ENCODE data around the gene VWA2. TPM values are rescaled to one million over a fixed set of nuclear protein-coding genes. Genes with fewer than 3 reads are reported as not detected.

VWA2 gene
- polyA plus RNA-seq, 2 of the 4 experiments (the other 2 are of a cell fraction) = not detected

- no peak for TF ChIP-seq CTCF (IDR thresholded peaks at IDR 0.05)
- TF ChIP-seq, protein P1, sequence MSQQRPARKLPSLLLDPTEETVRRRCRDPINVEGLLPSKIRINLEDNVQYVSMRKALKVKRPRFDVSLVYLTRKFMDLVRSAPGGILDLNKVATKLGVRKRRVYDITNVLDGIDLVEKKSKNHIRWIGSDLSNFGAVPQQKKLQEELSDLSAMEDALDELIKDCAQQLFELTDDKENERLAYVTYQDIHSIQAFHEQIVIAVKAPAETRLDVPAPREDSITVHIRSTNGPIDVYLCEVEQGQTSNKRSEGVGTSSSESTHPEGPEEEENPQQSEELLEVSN (IDR thresholded peaks at IDR 0.05; ENCODE audit: borderline replicate concordance, low read depth) = no peak
- no peak for TF ChIP-seq RCOR1 (IDR thresholded peaks at IDR 0.05; ENCODE audit: low read depth, low read length)
These were observed 20.8 kb downstream of the VWA2 start (continued) for GRCh38 chr10:114259824-114260223.

GRCh38 chr10:114260366-114260765 is 21.3 kb downstream of the VWA2 start:
- no peak overlapping the region for H3K27ac ChIP-seq
- H3K4me2 ChIP-seq = no peak overlapping the region
- DNase-seq (ENCODE audit: low read depth in 1 of 2, low spot score in 1 of 2) (no peak), FAIRE-seq (no peak), ATAC-seq (no peak)
- ChIA-PET CTCF (interaction anchor here (0.8 to 1.8 kb wide), 2 partner anchors 10 to 15 kb away, joined by 3 to 4 read pairs; no protein-coding TSS in a partner anchor), POLR2A (no interaction called here)
- H3K4me3 ChIP-seq = no peak overlapping the region
- H3K9me3 ChIP-seq = no peaks in the 10 kb centered on the region
- 80% methylated on average over 5 of the region's 5 CpGs for WGBS (ENCODE audit: missing lambda C conversion rate)
- no peak for TF ChIP-seq EP300 (IDR thresholded peaks at IDR 0.05)
- no peak for TF ChIP-seq HOXB5 (CRISPR knock-in tag; IDR thresholded peaks at IDR 0.05)
- no peak for TF ChIP-seq PBX3 (IDR thresholded peaks at IDR 0.05)
- TF ChIP-seq ZSCAN20 (CRISPR knock-in tag; IDR thresholded peaks at IDR 0.05) = no peak
- no peak for TF ChIP-seq ZNF302 (CRISPR knock-in tag; IDR thresholded peaks at IDR 0.05)
- TF ChIP-seq RNF2 (IDR thresholded peaks at IDR 0.05; ENCODE audit: borderline replicate concordance, low read depth) = no peak
- TF ChIP-seq RARB (CRISPR knock-in tag; IDR thresholded peaks at IDR 0.05) = no peak
- no peak for TF ChIP-seq ZFP36 (IDR thresholded peaks at IDR 0.05; ENCODE audit: borderline replicate concordance, partially characterized antibody)
- TF ChIP-seq CHD2 (IDR thresholded peaks at IDR 0.05; ENCODE audit: low read length, partially characterized antibody) = no peak
- TF ChIP-seq HES2 (IDR thresholded peaks at IDR 0.05) = no peak
- TF ChIP-seq EHMT2 (IDR thresholded peaks at IDR 0.05; ENCODE audit: low read depth) = no peak
- TF ChIP-seq KDM1A (IDR thresholded peaks at IDR 0.05; ENCODE audit: low read depth) = no peak
- no peak for TF ChIP-seq FOSL2 (IDR thresholded peaks at IDR 0.05)
- TF ChIP-seq FOSL2 (CRISPR knock-in tag; IDR thresholded peaks at IDR 0.05) = no peak
- no peak for TF ChIP-seq SREBF2 (IDR thresholded peaks at IDR 0.05)
- no peak for TF ChIP-seq POLR2AphosphoS2 (conservative IDR thresholded peaks at IDR 0.05; ENCODE audit: low read length)
- no peak for TF ChIP-seq BHLHE40 (IDR thresholded peaks at IDR 0.05; ENCODE audit: low read depth, low read length)
- no peak for TF ChIP-seq HEYL (CRISPR knock-in tag; IDR thresholded peaks at IDR 0.05)
- TF ChIP-seq, protein P1 (IDR thresholded peaks at IDR 0.05; ENCODE audit: borderline replicate concordance, low read depth) = no peak
- no peaks in the 10 kb centered on the region for H3K4me1 ChIP-seq

GRCh38 chr10:114261076-114261475 is 22.0 kb downstream of the VWA2 start:
- FAIRE-seq (no peak), DNase-seq (ENCODE audit: low read depth in 1 of 2, low spot score in 1 of 2) (no peak), ATAC-seq (no peak)
- WGBS (ENCODE audit: missing lambda C conversion rate) = 39% methylated on average over 2 of the region's 2 CpGs
- POLR2A ChIA-PET = no interaction called here
- H3K4me1 ChIP-seq = no peaks in the 10 kb centered on the region
- no peaks in the 10 kb centered on the region for H3K9me3 ChIP-seq
- no peak overlapping the region for H3K27ac ChIP-seq
- CTCF ChIA-PET = interaction anchor here (1.4 to 1.8 kb wide), 2 partner anchors 16 to 30 kb away, joined by 3 to 4 read pairs; no protein-coding TSS in a partner anchor
- no peak overlapping the region for H3K4me2 ChIP-seq
- no peak overlapping the region for H3K4me3 ChIP-seq
- TF ChIP-seq JUN (IDR thresholded peaks at IDR 0.05) (no peak), EHF (CRISPR knock-in tag; IDR thresholded peaks at IDR 0.05) (no peak), RCOR1 (IDR thresholded peaks at IDR 0.05; ENCODE audit: low read depth, low read length) (no peak), ZFP36 (IDR thresholded peaks at IDR 0.05; ENCODE audit: borderline replicate concordance, partially characterized antibody) (no peak), FOSL2 (IDR thresholded peaks at IDR 0.05) (no peak), FOSL2 (CRISPR knock-in tag; IDR thresholded peaks at IDR 0.05) (no peak), POLR2AphosphoS2 (conservative IDR thresholded peaks at IDR 0.05; ENCODE audit: low read length) (no peak), HOXB13 (CRISPR knock-in tag; IDR thresholded peaks at IDR 0.05; ENCODE audit: low read depth) (no peak)
- TF ChIP-seq, protein P2, sequence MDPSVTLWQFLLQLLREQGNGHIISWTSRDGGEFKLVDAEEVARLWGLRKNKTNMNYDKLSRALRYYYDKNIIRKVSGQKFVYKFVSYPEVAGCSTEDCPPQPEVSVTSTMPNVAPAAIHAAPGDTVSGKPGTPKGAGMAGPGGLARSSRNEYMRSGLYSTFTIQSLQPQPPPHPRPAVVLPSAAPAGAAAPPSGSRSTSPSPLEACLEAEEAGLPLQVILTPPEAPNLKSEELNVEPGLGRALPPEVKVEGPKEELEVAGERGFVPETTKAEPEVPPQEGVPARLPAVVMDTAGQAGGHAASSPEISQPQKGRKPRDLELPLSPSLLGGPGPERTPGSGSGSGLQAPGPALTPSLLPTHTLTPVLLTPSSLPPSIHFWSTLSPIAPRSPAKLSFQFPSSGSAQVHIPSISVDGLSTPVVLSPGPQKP (IDR thresholded peaks at IDR 0.05; ENCODE audit: low read depth, low read length) = no peak
- TF ChIP-seq, protein P3, sequence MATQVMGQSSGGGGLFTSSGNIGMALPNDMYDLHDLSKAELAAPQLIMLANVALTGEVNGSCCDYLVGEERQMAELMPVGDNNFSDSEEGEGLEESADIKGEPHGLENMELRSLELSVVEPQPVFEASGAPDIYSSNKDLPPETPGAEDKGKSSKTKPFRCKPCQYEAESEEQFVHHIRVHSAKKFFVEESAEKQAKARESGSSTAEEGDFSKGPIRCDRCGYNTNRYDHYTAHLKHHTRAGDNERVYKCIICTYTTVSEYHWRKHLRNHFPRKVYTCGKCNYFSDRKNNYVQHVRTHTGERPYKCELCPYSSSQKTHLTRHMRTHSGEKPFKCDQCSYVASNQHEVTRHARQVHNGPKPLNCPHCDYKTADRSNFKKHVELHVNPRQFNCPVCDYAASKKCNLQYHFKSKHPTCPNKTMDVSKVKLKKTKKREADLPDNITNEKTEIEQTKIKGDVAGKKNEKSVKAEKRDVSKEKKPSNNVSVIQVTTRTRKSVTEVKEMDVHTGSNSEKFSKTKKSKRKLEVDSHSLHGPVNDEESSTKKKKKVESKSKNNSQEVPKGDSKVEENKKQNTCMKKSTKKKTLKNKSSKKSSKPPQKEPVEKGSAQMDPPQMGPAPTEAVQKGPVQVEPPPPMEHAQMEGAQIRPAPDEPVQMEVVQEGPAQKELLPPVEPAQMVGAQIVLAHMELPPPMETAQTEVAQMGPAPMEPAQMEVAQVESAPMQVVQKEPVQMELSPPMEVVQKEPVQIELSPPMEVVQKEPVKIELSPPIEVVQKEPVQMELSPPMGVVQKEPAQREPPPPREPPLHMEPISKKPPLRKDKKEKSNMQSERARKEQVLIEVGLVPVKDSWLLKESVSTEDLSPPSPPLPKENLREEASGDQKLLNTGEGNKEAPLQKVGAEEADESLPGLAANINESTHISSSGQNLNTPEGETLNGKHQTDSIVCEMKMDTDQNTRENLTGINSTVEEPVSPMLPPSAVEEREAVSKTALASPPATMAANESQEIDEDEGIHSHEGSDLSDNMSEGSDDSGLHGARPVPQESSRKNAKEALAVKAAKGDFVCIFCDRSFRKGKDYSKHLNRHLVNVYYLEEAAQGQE (IDR thresholded peaks at IDR 0.05) = no peak

All from A549 (cell line).